Activated T-cell treated with anti-CD3 and anti-CD28 coated beads for 4 hours (primary cell): ENCODE measurements around the gene LRRC23.
A peak's percentile ranks its signal among the peaks of the same experiment; 100 is the strongest.

ENCODE experiments used
- DNase-seq: peaks from one replicate; pipeline ENCODE4 v3.0.0-alpha.2; 2020

Gene LRRC23

DNA sequence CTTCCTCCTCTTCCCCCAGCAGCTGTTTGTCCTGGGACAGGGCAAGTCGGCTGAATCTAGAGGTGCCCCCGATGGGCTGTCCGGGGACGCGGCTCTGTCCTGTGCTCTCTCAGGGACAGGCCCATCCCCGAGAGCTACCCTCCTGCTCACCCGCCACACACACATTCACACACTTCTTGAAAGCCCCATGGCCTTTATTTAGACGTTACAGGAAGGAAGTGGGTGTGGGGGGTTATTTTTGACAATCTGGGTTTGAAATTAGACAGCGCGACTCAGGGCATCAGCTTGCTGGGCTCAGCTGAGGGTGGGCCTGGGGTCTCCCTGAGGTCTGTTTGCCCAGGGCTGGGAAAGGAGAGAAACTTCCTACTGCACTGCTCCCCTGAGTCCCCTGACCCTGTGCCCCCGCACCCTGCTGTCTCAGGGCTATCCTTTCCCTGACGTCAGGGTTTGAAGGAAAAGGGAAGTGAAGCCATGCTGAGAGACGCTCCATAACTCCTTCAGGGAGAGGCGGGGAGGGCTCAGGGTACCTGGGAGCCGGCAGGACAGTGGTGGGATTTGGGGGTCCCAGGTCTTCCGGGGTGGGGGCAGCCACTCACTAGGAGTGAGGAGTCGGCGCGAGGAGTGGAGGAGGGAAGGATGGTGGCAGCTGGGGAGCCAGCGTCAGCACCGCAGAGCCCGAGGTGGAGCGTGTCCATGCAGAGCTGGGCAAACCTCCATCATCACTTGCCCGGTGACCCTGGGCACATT lies 54.6 kb downstream of the LRRC23 start:
- DNase-seq: peak; percentile 65

DNA sequence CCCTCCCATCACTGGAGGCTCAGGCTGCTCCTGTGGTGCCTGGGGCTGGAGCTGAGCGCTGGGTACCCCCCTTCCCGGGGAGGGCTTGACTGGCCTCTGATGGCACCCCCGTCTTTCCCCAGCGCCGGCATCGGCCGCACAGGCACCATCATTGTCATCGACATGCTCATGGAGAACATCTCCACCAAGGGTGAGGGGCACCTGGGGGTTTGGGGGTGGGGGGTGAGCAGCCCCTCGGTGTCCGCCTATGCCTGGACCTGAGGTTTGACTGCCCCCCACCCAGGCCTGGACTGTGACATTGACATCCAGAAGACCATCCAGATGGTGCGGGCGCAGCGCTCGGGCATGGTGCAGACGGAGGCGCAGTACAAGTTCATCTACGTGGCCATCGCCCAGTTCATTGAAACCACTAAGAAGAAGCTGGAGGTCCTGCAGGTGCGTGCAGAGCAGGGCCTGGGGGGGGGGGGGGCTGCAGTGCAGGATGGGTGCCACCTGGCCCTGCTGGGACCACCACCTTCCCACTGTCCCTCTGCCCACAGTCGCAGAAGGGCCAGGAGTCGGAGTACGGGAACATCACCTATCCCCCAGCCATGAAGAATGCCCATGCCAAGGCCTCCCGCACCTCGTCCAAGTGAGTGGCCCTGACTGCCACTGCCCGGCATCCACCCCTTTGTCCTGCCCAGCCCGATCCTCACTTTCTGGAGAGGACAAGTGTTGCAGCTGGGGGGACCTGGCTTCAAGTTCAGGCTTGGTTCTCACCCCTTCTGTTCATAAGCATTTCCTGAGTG lies 55.4 kb downstream of the LRRC23 start:
- no peak for DNase-seq

DNA sequence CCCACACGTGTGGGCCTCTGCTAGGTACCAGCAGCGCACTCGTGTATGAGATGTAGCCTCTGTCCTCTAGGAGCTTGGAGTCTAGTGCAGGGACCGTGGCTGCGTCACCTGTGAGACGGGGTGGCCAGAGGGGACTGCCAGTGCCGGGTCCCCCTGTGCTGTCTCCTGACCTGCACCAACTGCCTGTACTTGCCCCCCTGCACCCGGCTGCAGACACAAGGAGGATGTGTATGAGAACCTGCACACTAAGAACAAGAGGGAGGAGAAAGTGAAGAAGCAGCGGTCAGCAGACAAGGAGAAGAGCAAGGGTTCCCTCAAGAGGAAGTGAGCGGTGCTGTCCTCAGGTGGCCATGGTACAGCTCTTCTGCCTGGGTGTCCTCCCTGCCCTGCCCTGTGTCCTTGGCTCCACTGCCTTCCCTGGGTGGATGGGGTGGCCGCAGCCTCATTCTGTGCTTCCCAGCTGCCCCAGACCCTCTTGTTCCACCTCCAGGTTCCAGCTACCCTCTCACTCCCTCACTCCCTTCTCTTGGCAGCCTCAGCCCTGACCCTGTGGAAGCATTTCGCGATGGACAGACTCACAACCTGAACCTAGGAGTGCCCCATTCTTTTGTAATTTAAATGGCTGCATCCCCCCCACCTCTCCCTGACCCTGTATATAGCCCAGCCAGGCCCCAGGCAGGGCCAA lies 56.1 kb downstream of the LRRC23 start:
- no peak for DNase-seq

DNA sequence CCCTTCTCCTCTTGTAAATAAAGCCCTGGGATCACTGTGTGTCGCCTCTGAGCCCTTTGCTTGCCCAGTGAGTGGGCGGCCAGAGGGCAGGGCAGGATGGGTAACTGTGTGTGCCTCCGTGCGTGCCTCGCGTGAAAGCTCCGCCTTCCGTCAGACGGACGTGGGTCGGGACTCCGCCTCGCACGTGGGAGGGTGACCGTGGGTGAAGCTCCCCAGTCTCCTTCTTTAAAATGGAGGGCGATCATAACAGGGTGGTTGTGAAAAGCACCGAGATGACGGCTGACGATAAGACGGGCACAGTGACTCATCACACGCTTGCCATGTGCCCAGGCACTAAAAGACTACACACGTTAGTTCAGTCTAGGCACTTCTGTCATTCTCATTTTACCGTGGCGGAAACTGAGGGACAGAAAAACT lies 56.7 kb downstream of the LRRC23 start:
- DNase-seq: peak; percentile 96

DNA sequence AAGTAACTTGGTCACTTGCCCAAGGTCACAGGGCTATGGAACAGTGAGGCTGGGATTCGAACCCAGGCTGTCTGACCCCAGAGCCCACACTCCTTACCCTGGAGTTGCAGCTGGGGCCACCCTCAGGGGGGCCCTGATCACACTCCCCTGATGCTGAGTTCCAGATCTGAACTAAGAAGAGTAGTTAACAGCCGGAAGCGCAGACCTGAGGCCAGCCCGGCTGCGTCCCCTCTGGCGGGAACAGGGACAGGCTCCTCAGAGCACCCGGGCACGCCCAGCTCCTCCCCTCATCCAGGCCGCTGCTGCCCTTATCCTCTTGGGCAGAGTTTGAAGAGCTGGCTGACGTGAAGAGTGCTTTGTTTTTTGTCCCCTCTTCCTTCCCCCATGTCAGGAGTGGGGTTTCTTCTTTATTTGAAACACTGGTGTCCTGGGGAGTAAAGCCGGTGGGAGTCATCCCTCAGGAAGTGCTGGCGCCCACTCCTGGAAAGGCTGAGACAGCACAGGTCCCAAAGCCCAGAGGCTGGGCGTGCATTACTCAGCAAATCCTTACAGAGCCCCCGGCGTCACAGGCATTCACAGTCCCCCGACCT lies 57.2 kb downstream of the LRRC23 start:
- no peak for DNase-seq

DNA sequence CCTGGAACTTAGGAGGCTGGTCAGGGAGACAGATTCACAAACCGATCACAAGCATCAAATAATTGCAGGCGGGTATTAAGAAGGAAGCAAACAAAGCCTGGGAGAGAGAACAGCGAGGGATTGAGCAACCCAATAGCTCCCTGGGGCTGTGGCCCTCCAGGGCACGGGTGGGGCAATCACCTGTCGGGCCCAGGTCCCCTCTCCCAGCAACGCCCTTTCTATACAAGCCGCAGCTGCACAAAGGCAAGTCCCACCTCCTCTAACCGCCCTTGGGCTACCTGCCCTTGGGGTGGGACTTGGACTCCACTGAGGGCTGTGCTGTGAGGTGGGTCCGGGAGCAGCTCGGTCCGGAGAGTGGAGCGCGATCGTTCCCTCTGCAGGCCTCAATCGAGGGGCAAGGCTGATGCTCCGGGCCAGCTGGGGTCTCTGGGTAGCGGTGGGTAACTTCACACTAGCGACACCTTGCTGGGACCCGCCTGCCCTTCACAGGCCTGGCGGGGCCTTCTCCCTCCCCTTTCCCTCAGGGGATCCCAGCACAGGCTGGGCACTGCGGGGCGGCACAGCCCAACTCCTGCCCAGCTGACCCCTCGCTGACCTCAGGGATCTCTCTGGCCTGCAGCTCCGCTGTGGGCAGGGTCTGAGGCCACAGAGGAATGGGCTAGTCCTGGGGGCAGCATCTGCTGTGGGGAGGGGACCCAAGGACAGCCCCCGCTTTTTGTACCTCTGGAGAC lies 57.8 kb downstream of the LRRC23 start:
- no peak for DNase-seq

DNA sequence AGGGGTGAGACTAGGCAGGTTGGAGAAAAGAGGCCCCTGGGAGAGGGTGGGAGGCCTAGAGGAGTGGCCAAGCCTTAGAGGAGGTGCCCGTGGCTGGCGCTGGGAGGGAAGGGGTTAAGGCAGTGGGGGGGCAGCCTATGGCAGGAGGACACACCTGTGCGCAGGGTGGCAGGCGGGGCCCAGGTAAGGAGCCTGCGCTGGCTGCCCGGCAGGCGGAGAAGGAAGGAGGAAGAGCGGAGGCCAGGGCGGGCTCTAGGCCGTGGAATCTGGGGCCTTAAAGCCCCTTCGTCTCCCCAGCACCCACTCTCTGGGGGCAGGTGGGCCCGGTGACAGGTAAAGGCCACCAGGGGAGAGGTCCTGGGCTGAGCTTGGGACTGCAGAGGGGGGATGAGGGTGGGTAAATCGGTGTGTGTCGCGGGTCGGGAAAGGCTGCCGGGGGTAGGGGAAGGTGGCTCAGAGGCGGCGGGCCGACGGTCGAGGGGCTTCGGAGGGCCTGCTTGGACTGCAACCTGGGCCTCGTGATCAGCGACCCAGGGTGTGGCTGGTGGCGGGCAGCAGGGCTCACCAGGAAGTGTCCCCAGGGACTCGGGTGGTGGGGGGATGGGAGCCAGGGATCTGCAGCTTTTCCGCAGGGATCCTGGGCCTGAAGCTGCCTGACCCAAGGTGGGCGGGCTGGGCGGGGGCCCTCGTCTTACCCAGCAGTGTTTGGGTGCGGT lies 58.6 kb downstream of the LRRC23 start:
- DNase-seq: no peak
